Neuronal stem cell (in vitro differentiated cells): ENCODE data around the gene CTXND1.

ENCODE experiments used
- DNase-seq: peaks from one replicate; pipeline ENCODE4 v3.0.0-alpha.2; 2013; ENCODE audit warnings: low spot score
- H2AFZ ChIP-seq: one replicate; pipeline ENCODE4 v1.6.1; 2013; ENCODE audit warnings: mild to moderate bottlenecking, low read length, inconsistent platforms
- H2AK5ac ChIP-seq: 2 replicates; pipeline ENCODE4 v1.6.1; 2013; ENCODE audit warnings: low read depth, mild to moderate bottlenecking, inconsistent platforms, low read length, moderate library complexity, mixed read lengths
- H2BK120ac ChIP-seq: 2 replicates; pipeline ENCODE4 v1.6.1; 2013; ENCODE audit warnings: low read depth, mild to moderate bottlenecking, inconsistent platforms, low read length, moderate library complexity, mixed read lengths
- H2BK12ac ChIP-seq: one replicate; pipeline ENCODE4 v1.6.1; 2013; ENCODE audit warnings: low read length, inconsistent platforms
- H2BK15ac ChIP-seq: 2 replicates; pipeline ENCODE4 v1.6.1; 2013; ENCODE audit warnings: mild to moderate bottlenecking, low read length, inconsistent platforms, mixed read lengths
- H2BK5ac ChIP-seq: one replicate; pipeline ENCODE4 v1.6.1; 2013; ENCODE audit warnings: inconsistent platforms, mild to moderate bottlenecking, low read length, moderate library complexity
- H3K14ac ChIP-seq: one replicate; pipeline ENCODE4 v1.6.1; 2013; ENCODE audit warnings: low read length, inconsistent platforms
- H3K18ac ChIP-seq: 2 replicates; pipeline ENCODE4 v1.6.1; 2013; ENCODE audit warnings: low read length, inconsistent platforms
- H3K23ac ChIP-seq: 2 replicates; pipeline ENCODE4 v1.6.1; 2013; ENCODE audit warnings: low read depth, mild to moderate bottlenecking, mixed read lengths, low read length, inconsistent platforms; ENCODE audit not compliant: poor library complexity
- H3K27ac ChIP-seq: replicated peaks from 3 replicates; pipeline ENCODE4 v1.5.1; 2013; ENCODE audit warnings: low read length, inconsistent platforms
- H3K27me3 ChIP-seq, 3 experiments: 2 replicates each; pipeline ENCODE4 v1.6.1; 2013; ENCODE audit warnings: low read length in 3 of 3, mild to moderate bottlenecking in 2 of 3, inconsistent platforms in 1 of 3, low read depth in 1 of 3, mixed read lengths in 1 of 3, moderate library complexity in 1 of 3; ENCODE audit not compliant: control insufficient read depth in 3 of 3, insufficient read depth in 3 of 3
- H3K36me3 ChIP-seq, 2 donors: replicated peaks in 1 of 2; 2 replicates each; pipeline ENCODE4 v1.6.1; 2013; ENCODE audit warnings: low read length in 2 of 2; ENCODE audit not compliant: control insufficient read depth in 2 of 2, insufficient read depth in 2 of 2
- H3K4ac ChIP-seq: 2 replicates; pipeline ENCODE4 v1.6.1; 2013; ENCODE audit warnings: inconsistent platforms, mild to moderate bottlenecking, low read length, moderate library complexity
- H3K4me1 ChIP-seq, 2 donors: 1 replicate in 1 of 2; 2 replicates in 1 of 2; pipeline ENCODE4 v1.6.1; 2013; ENCODE audit warnings: low read length in 2 of 2, low read depth in 1 of 2; ENCODE audit not compliant: control insufficient read depth in 2 of 2, insufficient read depth in 1 of 2
- H3K4me2 ChIP-seq: one replicate; pipeline ENCODE4 v1.6.1; 2013; ENCODE audit warnings: mild to moderate bottlenecking, low read length, inconsistent platforms; ENCODE audit not compliant: insufficient read depth, poor library complexity, severe bottlenecking
- H3K4me3 ChIP-seq, 2 donors: 2 replicates each; pipeline ENCODE4 v1.5.1; 2013; ENCODE audit warnings: low read length in 2 of 2, mild to moderate bottlenecking in 2 of 2, inconsistent platforms in 1 of 2, moderate library complexity in 1 of 2
- H3K79me1 ChIP-seq: one replicate; pipeline ENCODE4 v1.6.1; 2013; ENCODE audit warnings: low read depth, mild to moderate bottlenecking, inconsistent platforms, low read length, moderate library complexity
- H3K9ac ChIP-seq: one replicate; pipeline ENCODE4 v1.6.1; 2013; ENCODE audit warnings: mild to moderate bottlenecking, low read depth, low read length, inconsistent platforms; ENCODE audit not compliant: poor library complexity
- H3K9me3 ChIP-seq, 2 donors: replicated peaks in 1 of 2; 2 replicates each; pipeline versions ENCODE3 to v1.6.1; 2013; ENCODE audit warnings: low read length in 2 of 2, mild to moderate bottlenecking in 2 of 2, inconsistent platforms in 1 of 2, low read depth in 1 of 2, mixed read lengths in 1 of 2, moderate library complexity in 1 of 2; ENCODE audit not compliant: control insufficient read depth in 2 of 2, insufficient read depth in 1 of 2
- H4K8ac ChIP-seq: one replicate; pipeline ENCODE4 v1.6.1; 2013; ENCODE audit warnings: low read depth, mild to moderate bottlenecking, inconsistent platforms, low read length, moderate library complexity
- H4K91ac ChIP-seq: one replicate; pipeline ENCODE4 v1.6.1; 2013; ENCODE audit warnings: low read length, low read depth, mild to moderate bottlenecking, inconsistent platforms; ENCODE audit not compliant: poor library complexity
- WGBS, 2 donors: extraction: QIAGEN DNeasy Blood & Tissue Kit; methylation state at CpG; one replicate each; pipeline ENCODE4 v1.1.7; 2013; ENCODE audit warnings: missing lambda C conversion rate in 2 of 2, mixed read lengths in 1 of 2; ENCODE audit not compliant: insufficient read length in 2 of 2, insufficient replicate concordance in 1 of 2; ENCODE audit errors: extremely low coverage in 2 of 2; 5-methylcytosine and 5-hydroxymethylcytosine counted together

CTXND1 gene

GRCh38 chr15:80191198-80191597 is 60.8 kb downstream of the CTXND1 start:
- WGBS, 2 donors, result no CpG with 5 or more reads among the region's 2 CpGs
- no peak overlapping the region for H3K14ac ChIP-seq
- peaks cover 3 to 9% of the 10 kb centered on the region in 2 donors for H3K36me3 ChIP-seq
- H3K79me1 ChIP-seq, result no peaks in the 10 kb centered on the region
- H2BK5ac ChIP-seq, result no peak overlapping the region
- H3K4ac ChIP-seq, result no peak overlapping the region
- H3K23ac ChIP-seq, result no peak overlapping the region
- H4K91ac ChIP-seq, result no peak overlapping the region
- H3K18ac ChIP-seq, result no peak overlapping the region
- no peak overlapping the region for H2AFZ ChIP-seq
- no peak overlapping the region for H3K4me3 ChIP-seq
- no peak overlapping the region for H2BK120ac ChIP-seq
- no peak overlapping the region for H3K4me2 ChIP-seq
- H2BK15ac ChIP-seq, result no peak overlapping the region
- no peak overlapping the region for H3K27ac ChIP-seq
- peaks cover 3 to 8% of the 10 kb centered on the region in 2 donors for H3K4me1 ChIP-seq
- H3K9ac ChIP-seq, result no peak overlapping the region
- no peak overlapping the region for H4K8ac ChIP-seq
- H2BK12ac ChIP-seq, result no peak overlapping the region
- no peak for DNase-seq
- no peaks in the 10 kb centered on the region for H3K9me3 ChIP-seq
- H2AK5ac ChIP-seq, result no peak overlapping the region
- peaks cover 0 to 7% (median 0%) of the 10 kb centered on the region in 3 experiments for H3K27me3 ChIP-seq

- Histone ChIP-seq H3K27me3 (no peaks in the 10 kb centered on the region), H3K4ac (no peak overlapping the region), H3K23ac (no peak overlapping the region), H3K9me3 (peaks cover 3 to 4% of the 10 kb centered on the region in 2 donors), H2BK12ac (no peak overlapping the region), H3K4me2 (no peak overlapping the region), H2BK5ac (no peak overlapping the region), H4K91ac (no peak overlapping the region), H3K14ac (no peak overlapping the region), H2BK120ac (no peak overlapping the region), H2AFZ (no peak overlapping the region), H4K8ac (no peak overlapping the region), H2BK15ac (no peak overlapping the region), H3K4me3 (no peak overlapping the region), H3K27ac (peak overlapping the region; percentile 70), H2AK5ac (no peak overlapping the region), H3K36me3 (peaks cover 3 to 16% of the 10 kb centered on the region in 2 donors), H3K18ac (no peak overlapping the region), H3K9ac (no peak overlapping the region), H3K4me1 (peaks cover 5 to 9% of the 10 kb centered on the region in 2 donors), H3K79me1 (no peaks in the 10 kb centered on the region)
- no CpG with 5 or more reads among the region's 2 CpGs for WGBS, 2 donors
- peak; percentile 21 for DNase-seq
Observed at GRCh38 chr15:80188251-80188650, 63.8 kb downstream of the CTXND1 start.

GRCh38 chr15:80186597-80186996 is 65.4 kb downstream of the CTXND1 start:
- no peak overlapping the region for H3K4ac ChIP-seq
- H3K36me3 ChIP-seq, result peaks cover 3 to 20% of the 10 kb centered on the region in 2 donors
- no CpG with 5 or more reads among the region's 1 CpG for WGBS, 2 donors

GRCh38 chr15:80186066-80186465 is 65.9 kb downstream of the CTXND1 start:
- no peaks in the 10 kb centered on the region for H3K79me1 ChIP-seq
- peaks cover 3 to 4% of the 10 kb centered on the region in 2 donors for H3K9me3 ChIP-seq
- H3K9ac ChIP-seq, result no peak overlapping the region
- peaks cover 5 to 9% of the 10 kb centered on the region in 2 donors for H3K4me1 ChIP-seq
- peak overlapping the region; percentile 42 for H2BK12ac ChIP-seq
- no peak overlapping the region for H3K27ac ChIP-seq
- no peak overlapping the region for H4K8ac ChIP-seq
- no peak overlapping the region for H4K91ac ChIP-seq
- H3K27me3 ChIP-seq, result no peaks in the 10 kb centered on the region
- H2BK15ac ChIP-seq, result no peak overlapping the region
- H2BK120ac ChIP-seq, result no peak overlapping the region
- no peak overlapping the region for H3K14ac ChIP-seq
- H2AFZ ChIP-seq, result no peak overlapping the region
- no peak overlapping the region for H3K4me2 ChIP-seq
- peak overlapping the region; percentile 83 for H3K18ac ChIP-seq
- no peak for DNase-seq
- no peak overlapping the region for H3K4me3 ChIP-seq
- no CpG with 5 or more reads among the region's 7 CpGs for WGBS, 2 donors
- peak overlapping the region; percentile 60 for H2AK5ac ChIP-seq
- peaks cover 3 to 22% of the 10 kb centered on the region in 2 donors for H3K36me3 ChIP-seq
- no peak overlapping the region for H2BK5ac ChIP-seq
- H3K23ac ChIP-seq, result no peak overlapping the region
- no peak overlapping the region for H3K4ac ChIP-seq

More at GRCh38 chr15:80186597-80186996, 65.4 kb downstream of the CTXND1 start:
- no peak overlapping the region for H2AFZ ChIP-seq
- H2BK120ac ChIP-seq, result no peak overlapping the region
- H3K14ac ChIP-seq, result no peak overlapping the region
- no peak overlapping the region for H4K91ac ChIP-seq
- no peak overlapping the region for H3K18ac ChIP-seq
- peaks cover 3 to 4% of the 10 kb centered on the region in 2 donors for H3K9me3 ChIP-seq
- no peak overlapping the region for H3K4me2 ChIP-seq
- H3K9ac ChIP-seq, result no peak overlapping the region
- H2BK5ac ChIP-seq, result no peak overlapping the region
- no peak overlapping the region for H2BK12ac ChIP-seq
- no peak overlapping the region for H2AK5ac ChIP-seq
- H3K4me3 ChIP-seq, result no peak overlapping the region
- no peak overlapping the region for H3K23ac ChIP-seq
- peaks cover 5 to 9% of the 10 kb centered on the region in 2 donors for H3K4me1 ChIP-seq
- no peak overlapping the region for H3K27ac ChIP-seq
- no peak overlapping the region for H4K8ac ChIP-seq
- H2BK15ac ChIP-seq, result no peak overlapping the region
- no peaks in the 10 kb centered on the region for H3K79me1 ChIP-seq
- DNase-seq, result no peak
- no peaks in the 10 kb centered on the region for H3K27me3 ChIP-seq
